MM.1S (cell line): ENCODE data around the gene FBP2.

Experiments used
- EZH2 ChIP-seq: fragments of 300-600 bp; sonication (generic); optimal IDR thresholded peaks from 2 replicates; pipeline ENCODE3; 2017; ENCODE audit warnings: low read depth, mild to moderate bottlenecking, antibody characterized with exemption, low read length, mixed read lengths
- TF ChIP-seq, protein P1 (sequence below): fragments of 300-600 bp; sonication (generic); IDR thresholded peaks from 2 replicates; pipeline ENCODE4 v1.5.1; 2016; ENCODE audit warnings: antibody characterized with exemption, low read length, mixed read lengths

DNA sequence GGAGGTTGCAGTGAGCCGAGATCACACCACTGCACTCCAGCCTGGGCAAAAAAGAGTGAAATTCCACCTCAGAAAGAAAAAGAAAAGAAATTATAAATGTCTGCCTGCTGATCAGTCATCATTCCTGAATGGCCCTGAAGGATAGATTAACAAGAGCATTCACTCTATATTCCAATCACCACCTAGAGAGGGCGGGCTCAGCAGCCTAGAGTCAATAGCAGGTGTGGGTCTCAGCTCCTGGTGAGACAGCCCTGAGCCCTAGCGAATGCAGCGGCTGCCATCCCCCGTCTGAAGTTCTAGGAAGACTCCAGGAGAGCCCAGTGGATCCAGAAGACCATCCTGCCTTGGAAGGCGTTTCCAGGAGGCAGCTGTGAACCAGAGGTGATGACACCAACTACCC, 33.7 kb upstream of the FBP2 start:
- no peak for TF ChIP-seq EZH2
- TF ChIP-seq, protein P1, sequence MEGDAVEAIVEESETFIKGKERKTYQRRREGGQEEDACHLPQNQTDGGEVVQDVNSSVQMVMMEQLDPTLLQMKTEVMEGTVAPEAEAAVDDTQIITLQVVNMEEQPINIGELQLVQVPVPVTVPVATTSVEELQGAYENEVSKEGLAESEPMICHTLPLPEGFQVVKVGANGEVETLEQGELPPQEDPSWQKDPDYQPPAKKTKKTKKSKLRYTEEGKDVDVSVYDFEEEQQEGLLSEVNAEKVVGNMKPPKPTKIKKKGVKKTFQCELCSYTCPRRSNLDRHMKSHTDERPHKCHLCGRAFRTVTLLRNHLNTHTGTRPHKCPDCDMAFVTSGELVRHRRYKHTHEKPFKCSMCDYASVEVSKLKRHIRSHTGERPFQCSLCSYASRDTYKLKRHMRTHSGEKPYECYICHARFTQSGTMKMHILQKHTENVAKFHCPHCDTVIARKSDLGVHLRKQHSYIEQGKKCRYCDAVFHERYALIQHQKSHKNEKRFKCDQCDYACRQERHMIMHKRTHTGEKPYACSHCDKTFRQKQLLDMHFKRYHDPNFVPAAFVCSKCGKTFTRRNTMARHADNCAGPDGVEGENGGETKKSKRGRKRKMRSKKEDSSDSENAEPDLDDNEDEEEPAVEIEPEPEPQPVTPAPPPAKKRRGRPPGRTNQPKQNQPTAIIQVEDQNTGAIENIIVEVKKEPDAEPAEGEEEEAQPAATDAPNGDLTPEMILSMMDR = no peak
